Smooth muscle cell (in vitro differentiated cells): ENCODE data around the gene TEX53. TPM values are rescaled to one million over a fixed set of nuclear protein-coding genes. Genes with fewer than 3 reads are reported as not detected.

ENCODE experiments used
- DNase-seq: peaks from one replicate; lab custom pipeline; 2025; ENCODE audit not compliant: unreplicated experiment; lab: John Stamatoyannopoulos, UW
- H2AFZ ChIP-seq: fragments of 200-600 bp; sonication (generic); 2 replicates; pipeline ENCODE4 v1.6.0; 2016; ENCODE audit warnings: antibody characterized with exemption, low read depth, mild to moderate bottlenecking
- H3F3A ChIP-seq: fragments of 200-600 bp; sonication (generic); 2 replicates; pipeline ENCODE4 v1.6.0; 2017; ENCODE audit warnings: antibody characterized with exemption, low read depth
- H3K27ac ChIP-seq: fragments of 200-600 bp; sonication (generic); 2 replicates; pipeline ENCODE4 v1.5.1; 2016; ENCODE audit warnings: low read depth, mild to moderate bottlenecking
- H3K27me3 ChIP-seq: fragments of 200-600 bp; sonication (generic); 2 replicates; pipeline ENCODE4 v1.6.1; 2016; ENCODE audit warnings: low read depth, mild to moderate bottlenecking
- H3K36me3 ChIP-seq: fragments of 200-600 bp; sonication (generic); 2 replicates; pipeline ENCODE4 v1.5.1; 2016; ENCODE audit warnings: low read depth
- H3K4me1 ChIP-seq: fragments of 200-600 bp; sonication (generic); 2 replicates; pipeline ENCODE4 v1.5.1; 2016; ENCODE audit warnings: low read depth
- H3K4me2 ChIP-seq: fragments of 200-600 bp; sonication (generic); 2 replicates; pipeline ENCODE4 v1.6.0; 2016; ENCODE audit warnings: mild to moderate bottlenecking
- H3K4me3 ChIP-seq: fragments of 200-600 bp; sonication (generic); 2 replicates; pipeline ENCODE4 v1.5.1; 2016; ENCODE audit warnings: mild to moderate bottlenecking
- H3K79me2 ChIP-seq: fragments of 200-600 bp; sonication (generic); 2 replicates; pipeline ENCODE4 v1.6.0; 2016; ENCODE audit warnings: low read depth, mild to moderate bottlenecking
- H3K9ac ChIP-seq: fragments of 200-600 bp; sonication (generic); 2 replicates; pipeline ENCODE4 v1.6.0; 2016; ENCODE audit warnings: low read depth
- H3K9me3 ChIP-seq: fragments of 200-600 bp; sonication (generic); replicated peaks from 2 replicates; pipeline ENCODE4 v1.5.1; 2016; ENCODE audit warnings: low read depth
- H4K20me1 ChIP-seq: fragments of 200-600 bp; sonication (generic); 2 replicates; pipeline ENCODE4 v1.6.0; 2016; ENCODE audit warnings: low read depth
- CTCF ChIP-seq: fragments of 200-600 bp; sonication (generic); IDR thresholded peaks from 2 replicates; pipeline ENCODE4 v1.5.1; 2017; ENCODE audit warnings: borderline replicate concordance, mild to moderate bottlenecking, antibody characterized with exemption; ENCODE audit not compliant: insufficient read depth, poor library complexity, severe bottlenecking
- WGBS: methylation state at CpG from one replicate; pipeline ENCODE4 v1.1.7; 2016; ENCODE audit warnings: low lambda C conversion rate; 5-methylcytosine and 5-hydroxymethylcytosine counted together
- polyA plus RNA-seq: library from polyadenylated mRNA; unstranded; fragments of >200 nt; fragmentation: Nextera tagmentation; extraction: Ambion mirVana; gene quantifications from 2 replicates; pipeline ENCODE4 v1.2.1, GENCODE V29; 2016
- total RNA-seq: library from RNA; depleted of rRNA; stranded (reverse); fragments of >200 nt; gene quantifications from 2 replicates; pipeline ENCODE4 v1.2.3, GENCODE V29; 2014

TEX53 gene
- total and polyA plus RNA-seq, 2 experiments from 2014 or later, result not detected

- Histone ChIP-seq H3K9me3 (no peaks in the 10 kb centered on the region), H3K9ac (no peak overlapping the region), H4K20me1 (no peaks in the 10 kb centered on the region), H3F3A (peaks cover 8% of the 10 kb centered on the region), H3K4me2 (no peak overlapping the region), H3K27ac (no peak overlapping the region), H3K79me2 (no peaks in the 10 kb centered on the region), H3K27me3 (no peaks in the 10 kb centered on the region), H3K4me3 (no peak overlapping the region), H3K4me1 (peaks cover 4% of the 10 kb centered on the region), H2AFZ (no peak overlapping the region), H3K36me3 (no peaks in the 10 kb centered on the region)
- 97% methylated on average over 3 of the region's 3 CpGs for WGBS
- DNase-seq, result no peak
- TF ChIP-seq CTCF, result no peak
Observed at GRCh38 chr9:114682846-114683245, 25.2 kb upstream of the TEX53 start.

- 69% methylated on average over 8 of the region's 8 CpGs for WGBS
- no peak within 1 kb of the TSS for H3K9ac ChIP-seq
- H3K79me2 ChIP-seq, result no peaks in the 10 kb centered on the region
- H2AFZ ChIP-seq, result no peak within 1 kb of the TSS
- H3F3A ChIP-seq, result peaks cover 14% of the 10 kb centered on the region
- H3K36me3 ChIP-seq, result no peaks in the 10 kb centered on the region
- H3K9me3 ChIP-seq, result no peaks in the 10 kb centered on the region
- peak; percentile 59 for TF ChIP-seq CTCF
- DNase-seq, result no peak
- no peaks in the 10 kb centered on the region for H4K20me1 ChIP-seq
- H3K4me1 ChIP-seq, result peaks cover 7% of the 10 kb centered on the region
- H3K4me2 ChIP-seq, result no peak within 1 kb of the TSS
- H3K4me3 ChIP-seq, result no peak within 1 kb of the TSS
- no peaks in the 10 kb centered on the region for H3K27me3 ChIP-seq
- H3K27ac ChIP-seq, result no peak within 1 kb of the TSS
Observed at GRCh38 chr9:114681594-114682332, 24.2 kb upstream of the TEX53 start, which contains the start of gene TEX48. TEX48 (minus strand) TSS chr9:114682192; CDS start chr9:114671723, 10,469 bp downstream.

- Histone ChIP-seq H3K4me3 (no peak overlapping the region), H3K9me3 (no peaks in the 10 kb centered on the region), H3K27ac (no peak overlapping the region), H3K27me3 (no peaks in the 10 kb centered on the region), H3K79me2 (no peaks in the 10 kb centered on the region), H3K36me3 (no peaks in the 10 kb centered on the region), H3K4me1 (peaks cover 7% of the 10 kb centered on the region), H3K4me2 (no peak overlapping the region), H3K9ac (no peak overlapping the region), H4K20me1 (no peaks in the 10 kb centered on the region), H2AFZ (no peak overlapping the region), H3F3A (peaks cover 15% of the 10 kb centered on the region)
- no peak for DNase-seq
- no peak for TF ChIP-seq CTCF
- WGBS, result 82% methylated on average over 8 of the region's 8 CpGs
Observed at GRCh38 chr9:114680259-114681001, 22.8 kb upstream of the TEX53 start.

- no peak for TF ChIP-seq CTCF
- H3F3A ChIP-seq, result peaks cover 15% of the 10 kb centered on the region
- peaks cover 7% of the 10 kb centered on the region for H3K4me1 ChIP-seq
- no peak overlapping the region for H3K4me2 ChIP-seq
- no peaks in the 10 kb centered on the region for H4K20me1 ChIP-seq
- no peak overlapping the region for H2AFZ ChIP-seq
- no peaks in the 10 kb centered on the region for H3K79me2 ChIP-seq
- no peak overlapping the region for H3K4me3 ChIP-seq
- H3K9ac ChIP-seq, result no peak overlapping the region
- H3K27me3 ChIP-seq, result no peaks in the 10 kb centered on the region
- no peak for DNase-seq
- no peaks in the 10 kb centered on the region for H3K36me3 ChIP-seq
- H3K9me3 ChIP-seq, result no peaks in the 10 kb centered on the region
- H3K27ac ChIP-seq, result peak overlapping the region; percentile 95
Observed at GRCh38 chr9:114678795-114679194, 21.2 kb upstream of the TEX53 start.
